ENCODE measurements around the gene RNF145. TPM values are rescaled to one million over a fixed set of nuclear protein-coding genes. Genes with fewer than 3 reads are reported as not detected.

The RNF145 gene
- total RNA-seq, 4 donors from 2014 or later, result 39.7 to 56.4 (median 53.1) TPM

GRCh38 chr5:159218595-159219023 lies 9.3 kb upstream of the RNF145 start:
- no peak for ATAC-seq (ENCODE audit: low FRiP score)
- no peak for DNase-seq (ENCODE audit: low spot score)
- TF ChIP-seq, protein P1, sequence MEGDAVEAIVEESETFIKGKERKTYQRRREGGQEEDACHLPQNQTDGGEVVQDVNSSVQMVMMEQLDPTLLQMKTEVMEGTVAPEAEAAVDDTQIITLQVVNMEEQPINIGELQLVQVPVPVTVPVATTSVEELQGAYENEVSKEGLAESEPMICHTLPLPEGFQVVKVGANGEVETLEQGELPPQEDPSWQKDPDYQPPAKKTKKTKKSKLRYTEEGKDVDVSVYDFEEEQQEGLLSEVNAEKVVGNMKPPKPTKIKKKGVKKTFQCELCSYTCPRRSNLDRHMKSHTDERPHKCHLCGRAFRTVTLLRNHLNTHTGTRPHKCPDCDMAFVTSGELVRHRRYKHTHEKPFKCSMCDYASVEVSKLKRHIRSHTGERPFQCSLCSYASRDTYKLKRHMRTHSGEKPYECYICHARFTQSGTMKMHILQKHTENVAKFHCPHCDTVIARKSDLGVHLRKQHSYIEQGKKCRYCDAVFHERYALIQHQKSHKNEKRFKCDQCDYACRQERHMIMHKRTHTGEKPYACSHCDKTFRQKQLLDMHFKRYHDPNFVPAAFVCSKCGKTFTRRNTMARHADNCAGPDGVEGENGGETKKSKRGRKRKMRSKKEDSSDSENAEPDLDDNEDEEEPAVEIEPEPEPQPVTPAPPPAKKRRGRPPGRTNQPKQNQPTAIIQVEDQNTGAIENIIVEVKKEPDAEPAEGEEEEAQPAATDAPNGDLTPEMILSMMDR (IDR thresholded peaks at IDR 0.05), result no peak

GRCh38 chr5:159217236-159217635 lies 7.9 kb upstream of the RNF145 start:
- TF ChIP-seq, protein P1 (IDR thresholded peaks at IDR 0.05), result no peak
- DNase-seq (ENCODE audit: low spot score), result no peak
- no peak for ATAC-seq (ENCODE audit: low FRiP score)

DNA sequence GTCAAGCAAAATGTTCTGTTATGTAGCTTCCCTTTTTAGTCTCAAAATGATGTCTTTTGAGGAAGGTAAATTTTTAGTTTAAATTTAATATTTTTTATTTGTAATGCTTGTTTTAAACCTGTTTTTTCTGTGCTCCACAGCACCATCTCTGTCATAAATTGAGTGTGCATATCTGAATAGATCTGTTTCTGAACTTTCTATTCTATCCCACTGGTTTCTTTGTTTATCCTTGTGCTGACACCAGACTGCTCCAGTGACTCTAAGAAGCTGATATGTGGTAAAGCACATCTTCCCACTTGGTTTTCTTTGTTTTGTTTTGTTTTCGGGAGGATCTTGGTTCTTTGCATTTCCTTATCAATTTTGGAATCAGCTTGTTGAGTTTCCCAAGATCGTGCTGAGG lies 7.1 kb upstream of the RNF145 start:
- ATAC-seq (ENCODE audit: low FRiP score) (no peak), DNase-seq (ENCODE audit: low spot score) (no peak)
- TF ChIP-seq, protein P1 (IDR thresholded peaks at IDR 0.05), result no peak

DNA sequence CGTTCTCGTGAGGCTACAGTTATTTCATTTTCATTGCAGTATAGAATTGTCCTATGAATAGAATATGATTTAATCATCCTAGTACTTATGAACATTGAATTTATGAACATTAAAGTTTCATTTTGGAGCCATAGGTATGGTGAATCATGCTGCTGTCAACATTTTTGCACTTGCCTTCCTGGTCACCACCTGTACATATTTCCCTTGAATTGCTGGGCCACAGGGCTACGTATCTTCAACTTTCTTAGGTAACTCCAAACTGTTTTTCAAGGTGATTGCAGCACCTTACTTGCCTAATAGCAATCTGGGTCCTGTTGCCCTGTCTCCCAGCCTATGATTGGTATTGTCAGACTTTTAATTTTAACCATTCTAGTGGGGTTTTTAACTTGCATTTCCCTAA lies 6.5 kb upstream of the RNF145 start:
- ATAC-seq (ENCODE audit: low FRiP score), result no peak
- TF ChIP-seq, protein P1 (IDR thresholded peaks at IDR 0.05), result no peak
- no peak for DNase-seq (ENCODE audit: low spot score)

DNA sequence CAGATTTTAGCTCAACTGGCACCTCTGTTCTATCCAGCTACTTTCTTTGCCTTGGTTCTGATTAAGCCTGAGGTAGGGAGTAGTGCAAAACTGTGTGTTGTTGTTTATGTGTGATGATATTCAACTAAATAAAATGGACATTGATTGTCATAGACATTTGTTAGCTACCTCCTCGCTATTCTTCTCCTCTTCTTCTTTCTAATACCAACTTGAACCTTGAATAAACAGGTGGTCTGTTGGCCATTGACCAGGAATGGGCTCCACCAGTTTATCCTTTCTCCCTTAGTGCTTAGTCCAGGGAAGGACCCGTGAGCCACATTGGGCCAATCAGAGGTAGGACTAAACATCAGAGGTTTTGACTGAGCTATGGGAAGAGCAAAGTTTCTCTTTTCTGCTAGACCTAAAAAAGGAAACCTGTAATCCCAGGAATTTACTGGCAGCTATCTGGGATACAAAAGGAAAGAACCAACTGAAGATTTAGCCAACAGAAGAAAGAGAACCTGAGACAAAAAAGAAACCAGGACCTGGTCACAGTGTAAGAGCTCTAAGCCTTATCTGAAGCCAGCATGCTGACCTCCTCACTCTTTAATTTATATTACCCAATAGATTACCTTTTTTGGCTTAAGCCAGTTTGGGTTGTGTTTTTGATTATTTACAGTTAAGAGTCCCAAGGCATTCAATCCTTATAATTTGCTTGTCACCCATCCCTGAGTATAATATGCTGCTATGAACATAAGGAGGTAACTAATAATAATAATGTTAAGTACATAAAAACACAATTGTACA lies 5.3 kb upstream of the RNF145 start:
- DNase-seq (ENCODE audit: low spot score) (no peak), ATAC-seq (ENCODE audit: low FRiP score) (no peak)
- TF ChIP-seq, protein P1 (IDR thresholded peaks at IDR 0.05), result no peak

DNA sequence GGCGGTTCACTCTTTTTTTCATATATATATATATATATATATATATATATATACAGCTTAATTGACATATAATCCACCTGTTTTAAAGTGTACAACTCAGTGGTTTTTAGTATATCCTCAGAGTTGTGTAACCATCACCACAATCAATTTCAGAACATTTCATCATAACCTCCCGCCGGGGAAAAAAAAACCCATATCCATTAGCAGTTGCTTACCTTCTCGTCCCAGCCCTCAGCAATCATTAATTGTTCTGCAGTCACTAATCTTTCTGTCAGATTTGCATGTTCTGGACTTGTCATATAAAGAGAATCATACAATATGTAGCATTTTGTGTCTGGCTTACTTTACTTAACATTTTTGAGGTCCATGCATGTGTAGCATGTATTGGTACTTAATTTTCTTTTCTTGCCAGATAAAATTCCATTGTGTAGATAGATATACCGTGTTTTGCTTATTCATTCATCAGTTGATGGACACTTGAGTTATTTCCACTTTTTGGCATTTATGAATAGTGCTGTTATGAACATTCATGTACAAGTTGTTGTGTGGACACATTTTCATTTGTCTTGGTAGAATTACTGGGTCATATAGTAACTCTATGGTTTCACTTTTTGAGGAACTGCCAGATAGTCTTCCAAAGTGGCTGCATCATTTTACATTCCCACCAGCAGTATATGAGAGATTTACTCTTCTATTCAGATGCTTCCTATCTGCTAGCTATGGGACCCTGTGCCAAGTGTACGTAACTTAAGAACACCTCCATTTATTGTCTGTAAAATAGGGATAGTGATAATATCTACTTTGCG lies 3.5 kb upstream of the RNF145 start:
- no peak for ATAC-seq (ENCODE audit: low FRiP score)
- TF ChIP-seq, protein P1 (IDR thresholded peaks at IDR 0.05), result no peak
- DNase-seq (ENCODE audit: low spot score), result no peak

All from omental fat pad (tissue), 4 donors.